Adrenal gland (tissue), 5 donors: ENCODE data around the gene NAT14.

ENCODE experiments used
- POLR2A ChIP-seq, 2 donors: fragments of 450-650 bp; IDR thresholded peaks; one replicate each; pipeline ENCODE4 v1.6.1; 2017; ENCODE audit warnings: antibody characterized with exemption in 2 of 2, mild to moderate bottlenecking in 2 of 2, moderate library complexity in 1 of 2
- TF ChIP-seq, protein P1 (sequence below), 6 experiments: fragments of 450-650 bp in 4 of 6; fragments of 200-600 bp in 2 of 6; sonication (generic) in 1 of 6; IDR thresholded peaks; 1 replicate in 5 of 6; 2 replicates in 1 of 6; pipeline versions ENCODE4 v1.5.1 to v1.8.0; 2016 to 2021; ENCODE audit warnings: antibody characterized with exemption in 6 of 6, mild to moderate bottlenecking in 2 of 6, moderate library complexity in 1 of 6
- donor health status: DM: no; HTN: no; CAD: no.

DNA sequence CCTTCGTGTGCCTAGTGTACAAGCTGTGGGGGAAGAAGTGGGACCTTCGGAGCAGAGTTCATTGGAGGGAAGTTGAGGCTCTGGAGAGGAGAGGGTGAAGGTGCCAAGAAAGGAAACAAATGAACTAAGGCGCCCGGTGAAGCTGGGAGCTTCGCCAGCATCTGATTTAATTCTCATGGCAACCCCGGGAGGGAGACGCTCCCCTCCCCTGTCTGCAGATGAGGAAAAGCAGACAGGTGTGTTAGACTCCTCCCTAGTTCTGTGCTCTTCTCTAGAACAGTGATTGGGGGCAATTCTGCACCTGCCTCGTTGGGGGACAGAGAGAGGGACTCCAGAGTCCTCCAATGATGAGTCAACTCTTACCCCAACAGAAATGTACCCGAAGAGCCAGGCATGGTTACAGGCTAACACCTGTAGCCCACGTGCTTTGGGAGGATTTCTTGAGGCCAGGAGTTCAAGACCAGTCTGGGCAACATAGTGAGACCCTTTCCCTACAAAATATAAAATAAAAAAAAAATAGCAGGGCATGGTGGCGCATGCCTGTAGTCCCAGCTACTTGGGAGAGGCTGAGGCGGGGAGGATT, 7.5 kb downstream of the NAT14 start:
- no peak for TF ChIP-seq POLR2A (IDR thresholded peaks at IDR 0.05)
- TF ChIP-seq, protein P1, sequence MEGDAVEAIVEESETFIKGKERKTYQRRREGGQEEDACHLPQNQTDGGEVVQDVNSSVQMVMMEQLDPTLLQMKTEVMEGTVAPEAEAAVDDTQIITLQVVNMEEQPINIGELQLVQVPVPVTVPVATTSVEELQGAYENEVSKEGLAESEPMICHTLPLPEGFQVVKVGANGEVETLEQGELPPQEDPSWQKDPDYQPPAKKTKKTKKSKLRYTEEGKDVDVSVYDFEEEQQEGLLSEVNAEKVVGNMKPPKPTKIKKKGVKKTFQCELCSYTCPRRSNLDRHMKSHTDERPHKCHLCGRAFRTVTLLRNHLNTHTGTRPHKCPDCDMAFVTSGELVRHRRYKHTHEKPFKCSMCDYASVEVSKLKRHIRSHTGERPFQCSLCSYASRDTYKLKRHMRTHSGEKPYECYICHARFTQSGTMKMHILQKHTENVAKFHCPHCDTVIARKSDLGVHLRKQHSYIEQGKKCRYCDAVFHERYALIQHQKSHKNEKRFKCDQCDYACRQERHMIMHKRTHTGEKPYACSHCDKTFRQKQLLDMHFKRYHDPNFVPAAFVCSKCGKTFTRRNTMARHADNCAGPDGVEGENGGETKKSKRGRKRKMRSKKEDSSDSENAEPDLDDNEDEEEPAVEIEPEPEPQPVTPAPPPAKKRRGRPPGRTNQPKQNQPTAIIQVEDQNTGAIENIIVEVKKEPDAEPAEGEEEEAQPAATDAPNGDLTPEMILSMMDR (IDR thresholded peaks at IDR 0.05), result no peak
